ENCODE results near the gene CALCB.

DNA sequence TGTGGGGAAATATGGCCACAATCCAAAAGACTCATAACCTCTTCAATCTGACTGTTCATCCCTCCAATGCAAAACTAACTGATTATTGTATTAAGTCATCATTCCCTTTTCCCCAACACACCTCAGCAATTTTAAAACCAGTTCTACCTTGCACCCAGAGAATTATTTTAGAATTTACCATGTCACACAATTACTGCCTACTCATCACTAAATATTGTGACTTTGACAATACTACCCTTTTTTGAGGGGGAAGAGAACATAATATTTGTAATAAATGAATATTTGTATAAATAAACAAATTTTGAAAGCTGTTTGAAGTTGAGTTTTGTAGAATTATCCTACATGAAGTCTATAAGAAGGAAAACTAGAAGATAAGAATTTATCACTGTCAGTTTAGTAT, 28.2 kb upstream of the CALCB start:
- TF ChIP-seq, protein P1, sequence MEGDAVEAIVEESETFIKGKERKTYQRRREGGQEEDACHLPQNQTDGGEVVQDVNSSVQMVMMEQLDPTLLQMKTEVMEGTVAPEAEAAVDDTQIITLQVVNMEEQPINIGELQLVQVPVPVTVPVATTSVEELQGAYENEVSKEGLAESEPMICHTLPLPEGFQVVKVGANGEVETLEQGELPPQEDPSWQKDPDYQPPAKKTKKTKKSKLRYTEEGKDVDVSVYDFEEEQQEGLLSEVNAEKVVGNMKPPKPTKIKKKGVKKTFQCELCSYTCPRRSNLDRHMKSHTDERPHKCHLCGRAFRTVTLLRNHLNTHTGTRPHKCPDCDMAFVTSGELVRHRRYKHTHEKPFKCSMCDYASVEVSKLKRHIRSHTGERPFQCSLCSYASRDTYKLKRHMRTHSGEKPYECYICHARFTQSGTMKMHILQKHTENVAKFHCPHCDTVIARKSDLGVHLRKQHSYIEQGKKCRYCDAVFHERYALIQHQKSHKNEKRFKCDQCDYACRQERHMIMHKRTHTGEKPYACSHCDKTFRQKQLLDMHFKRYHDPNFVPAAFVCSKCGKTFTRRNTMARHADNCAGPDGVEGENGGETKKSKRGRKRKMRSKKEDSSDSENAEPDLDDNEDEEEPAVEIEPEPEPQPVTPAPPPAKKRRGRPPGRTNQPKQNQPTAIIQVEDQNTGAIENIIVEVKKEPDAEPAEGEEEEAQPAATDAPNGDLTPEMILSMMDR (IDR thresholded peaks at IDR 0.05; ENCODE audit: low read depth, low read length, missing input control), result no peak
- TF ChIP-seq YY1 (IDR thresholded peaks at IDR 0.05), result no peak
- no peak for TF ChIP-seq TAF1 (conservative IDR thresholded peaks at IDR 0.05)
- no peak for TF ChIP-seq FOXA1 (IDR thresholded peaks at IDR 0.05)
- TF ChIP-seq, protein P2, sequence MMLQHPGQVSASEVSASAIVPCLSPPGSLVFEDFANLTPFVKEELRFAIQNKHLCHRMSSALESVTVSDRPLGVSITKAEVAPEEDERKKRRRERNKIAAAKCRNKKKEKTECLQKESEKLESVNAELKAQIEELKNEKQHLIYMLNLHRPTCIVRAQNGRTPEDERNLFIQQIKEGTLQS (IDR thresholded peaks at IDR 0.05), result no peak
- TF ChIP-seq EGR1 (IDR thresholded peaks at IDR 0.05; ENCODE audit: low read depth in 2 of 2), result no peak
- TF ChIP-seq, protein P3, sequence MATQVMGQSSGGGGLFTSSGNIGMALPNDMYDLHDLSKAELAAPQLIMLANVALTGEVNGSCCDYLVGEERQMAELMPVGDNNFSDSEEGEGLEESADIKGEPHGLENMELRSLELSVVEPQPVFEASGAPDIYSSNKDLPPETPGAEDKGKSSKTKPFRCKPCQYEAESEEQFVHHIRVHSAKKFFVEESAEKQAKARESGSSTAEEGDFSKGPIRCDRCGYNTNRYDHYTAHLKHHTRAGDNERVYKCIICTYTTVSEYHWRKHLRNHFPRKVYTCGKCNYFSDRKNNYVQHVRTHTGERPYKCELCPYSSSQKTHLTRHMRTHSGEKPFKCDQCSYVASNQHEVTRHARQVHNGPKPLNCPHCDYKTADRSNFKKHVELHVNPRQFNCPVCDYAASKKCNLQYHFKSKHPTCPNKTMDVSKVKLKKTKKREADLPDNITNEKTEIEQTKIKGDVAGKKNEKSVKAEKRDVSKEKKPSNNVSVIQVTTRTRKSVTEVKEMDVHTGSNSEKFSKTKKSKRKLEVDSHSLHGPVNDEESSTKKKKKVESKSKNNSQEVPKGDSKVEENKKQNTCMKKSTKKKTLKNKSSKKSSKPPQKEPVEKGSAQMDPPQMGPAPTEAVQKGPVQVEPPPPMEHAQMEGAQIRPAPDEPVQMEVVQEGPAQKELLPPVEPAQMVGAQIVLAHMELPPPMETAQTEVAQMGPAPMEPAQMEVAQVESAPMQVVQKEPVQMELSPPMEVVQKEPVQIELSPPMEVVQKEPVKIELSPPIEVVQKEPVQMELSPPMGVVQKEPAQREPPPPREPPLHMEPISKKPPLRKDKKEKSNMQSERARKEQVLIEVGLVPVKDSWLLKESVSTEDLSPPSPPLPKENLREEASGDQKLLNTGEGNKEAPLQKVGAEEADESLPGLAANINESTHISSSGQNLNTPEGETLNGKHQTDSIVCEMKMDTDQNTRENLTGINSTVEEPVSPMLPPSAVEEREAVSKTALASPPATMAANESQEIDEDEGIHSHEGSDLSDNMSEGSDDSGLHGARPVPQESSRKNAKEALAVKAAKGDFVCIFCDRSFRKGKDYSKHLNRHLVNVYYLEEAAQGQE (IDR thresholded peaks at IDR 0.05), result no peak
- TF ChIP-seq, protein P4, sequence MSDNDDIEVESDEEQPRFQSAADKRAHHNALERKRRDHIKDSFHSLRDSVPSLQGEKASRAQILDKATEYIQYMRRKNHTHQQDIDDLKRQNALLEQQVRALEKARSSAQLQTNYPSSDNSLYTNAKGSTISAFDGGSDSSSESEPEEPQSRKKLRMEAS (IDR thresholded peaks at IDR 0.05), result no peak
- no peak for TF ChIP-seq SP1 (IDR thresholded peaks at IDR 0.05)

All from liver (tissue), 3 donors.